Stimulated activated CD8-positive, alpha-beta memory T cell treated with anti-CD3 and anti-CD28 coated beads, Interleukin-4, amount 100 ng/mL, for 4 hours (primary cell): ENCODE measurements around the gene BBX.
"Not testable (repeated sequence)": the region's sequence is repeated elsewhere in the genome, so short reads cannot be mapped to it uniquely, and the experiment has no call there.

Experiments used
- DNase-seq, 2 donors: peaks; one replicate each; pipeline ENCODE4 v3.0.0-alpha.2; 2020; ENCODE audit warnings: low read depth in 2 of 2, low spot score in 1 of 2

The BBX gene

GRCh38 chr3:107540857-107541256, 18.1 kb downstream of the BBX start:
- no peak for DNase-seq

- no peak for DNase-seq
Observed at GRCh38 chr3:107542665-107543064, 19.9 kb downstream of the BBX start.

GRCh38 chr3:107543666-107544065, 20.9 kb downstream of the BBX start:
- no peak for DNase-seq

GRCh38 chr3:107545680-107546120, 22.9 kb downstream of the BBX start:
- no peak for DNase-seq

- DNase-seq = no peak
Observed at GRCh38 chr3:107548601-107549000, 25.8 kb downstream of the BBX start.

- DNase-seq = no peak
Observed at GRCh38 chr3:107555359-107555758, 32.6 kb downstream of the BBX start.

GRCh38 chr3:107557743-107558142, 35.0 kb downstream of the BBX start:
- no peak for DNase-seq

GRCh38 chr3:107560166-107560565, 37.4 kb downstream of the BBX start:
- DNase-seq = no peak

- DNase-seq = no peak
Observed at GRCh38 chr3:107561980-107562379, 39.2 kb downstream of the BBX start.

- DNase-seq = no peak
Observed at GRCh38 chr3:107562969-107563529, 40.3 kb downstream of the BBX start.

GRCh38 chr3:107565244-107565643, 42.5 kb downstream of the BBX start:
- not testable (repeated sequence) for DNase-seq

GRCh38 chr3:107571089-107571488, 48.3 kb downstream of the BBX start:
- DNase-seq = not testable (repeated sequence)

GRCh38 chr3:107571492-107571891, 48.7 kb downstream of the BBX start:
- DNase-seq = not testable (repeated sequence)

- no peak for DNase-seq
Observed at GRCh38 chr3:107574650-107575049, 51.9 kb downstream of the BBX start.

GRCh38 chr3:107578091-107578490, 55.3 kb downstream of the BBX start:
- no peak for DNase-seq

- no peak for DNase-seq
Observed at GRCh38 chr3:107578523-107578922, 55.8 kb downstream of the BBX start.

GRCh38 chr3:107579371-107579770, 56.6 kb downstream of the BBX start:
- no peak for DNase-seq

GRCh38 chr3:107581230-107581629, 58.5 kb downstream of the BBX start:
- DNase-seq = no peak

- DNase-seq = no peak
Observed at GRCh38 chr3:107588217-107588616, 65.5 kb downstream of the BBX start.

GRCh38 chr3:107589454-107589853, 66.7 kb downstream of the BBX start:
- no peak for DNase-seq

- DNase-seq = no peak
Observed at GRCh38 chr3:107590786-107591185, 68.0 kb downstream of the BBX start.

- no peak for DNase-seq
Observed at GRCh38 chr3:107592073-107592472, 69.3 kb downstream of the BBX start.

GRCh38 chr3:107594870-107595269, 72.1 kb downstream of the BBX start:
- no peak for DNase-seq

- no peak for DNase-seq
Observed at GRCh38 chr3:107596639-107597038, 73.9 kb downstream of the BBX start.
